H1 (cell line): ENCODE results near the gene SND1.

Source experiments
- CEBPB ChIP-seq: IDR thresholded peaks from 2 replicates; pipeline ENCODE4 v1.6.1; 2012; ENCODE audit warnings: low read depth, low read length
- POLR2A ChIP-seq, 2 experiments: IDR thresholded peaks; 1 replicate in 1 of 2; 2 replicates in 1 of 2; pipeline ENCODE4 v1.6.1; 2011; ENCODE audit warnings: low read depth in 2 of 2, low read length in 2 of 2, mild to moderate bottlenecking in 2 of 2; ENCODE audit errors: control extremely low read depth in 1 of 2

GRCh38 chr7:127888411-127888810, 236.4 kb downstream of the SND1 start:
- TF ChIP-seq CEBPB (no peak), POLR2A (IDR thresholded peaks at IDR 0.05; ENCODE audit: control extremely low read depth in 1 of 2, low read depth in 2 of 2, low read length in 2 of 2) (no peak)
